MCF 10A (cell line): ENCODE data around the gene ADTRP. TPM values are rescaled to one million over a fixed set of nuclear protein-coding genes. Genes with fewer than 3 reads are reported as not detected.

Experiments used
- BruUV-seq: library from RNA; stranded (reverse); fragments of 400-500 nt; replicated peaks from 2 replicates; lab custom pipeline; 2021; lab: Mats Ljungman, UMichigan
- CTCF ChIA-PET: fragments of 300-600 bp; sonication (Branson Sonifier 250); formaldehyde crosslinking; extraction: SDS; loops from one replicate; lab custom pipeline; 2021; ENCODE audit warnings: antibody characterized with exemption, inconsistent platforms; lab: Yijun Ruan, JAX
- POLR2A ChIA-PET: fragments of 300-600, 350-650 bp; sonication (Branson Sonifier 250); formaldehyde crosslinking; extraction: SDS; loops from one replicate; lab custom pipeline; 2020; ENCODE audit warnings: antibody characterized with exemption, inconsistent platforms; lab: Yijun Ruan, JAX
- DNase-seq: peaks from one replicate; pipeline ENCODE4 v3.0.0-alpha.2; 2018; ENCODE audit not compliant: unreplicated experiment
- H3K27ac Mint-ChIP-seq: one replicate; pipeline ENCODE4 v1.8.0; 2022; ENCODE audit warnings: mild to moderate bottlenecking, low read depth, mixed read lengths; ENCODE audit not compliant: unreplicated experiment
- H3K27me3 Mint-ChIP-seq: one replicate; pipeline ENCODE4 v1.8.0; 2022; ENCODE audit warnings: mixed read lengths; ENCODE audit not compliant: insufficient read depth, unreplicated experiment
- H3K36me3 Mint-ChIP-seq: one replicate; pipeline ENCODE4 v1.8.0; 2022; ENCODE audit warnings: mild to moderate bottlenecking, moderate library complexity, mixed read lengths; ENCODE audit not compliant: insufficient read depth, unreplicated experiment
- H3K4me1 Mint-ChIP-seq: one replicate; pipeline ENCODE4 v1.8.0; 2022; ENCODE audit warnings: mixed read lengths; ENCODE audit not compliant: insufficient read depth, unreplicated experiment
- H3K4me3 Mint-ChIP-seq: one replicate; pipeline ENCODE4 v1.8.0; 2022; ENCODE audit warnings: mild to moderate bottlenecking, moderate library complexity, mixed read lengths; ENCODE audit not compliant: unreplicated experiment
- H3K9me3 Mint-ChIP-seq: one replicate; pipeline ENCODE4 v1.8.0; 2022; ENCODE audit warnings: mixed read lengths; ENCODE audit not compliant: unreplicated experiment
- CTCF ChIP-seq: fragments of 200-600 bp; IDR thresholded peaks from one replicate; pipeline ENCODE4 v1.8.0; 2022; ENCODE audit warnings: antibody characterized with exemption, mild to moderate bottlenecking; ENCODE audit not compliant: unreplicated experiment
- intact Hi-C: fragments of 100-400 bp; cut with micrococcal nuclease; formaldehyde crosslinking; loops from 2 replicates; pipeline ENCODE4 v1.14.1; 2022
- total RNA-seq: library from RNA; stranded (reverse); gene quantifications from 2 replicates; pipeline ENCODE4 v1.2.3, GENCODE V29; 2022

The ADTRP gene
- total RNA-seq, 1 experiment from 2014 or later: 14.8 TPM

- DNase-seq: no peak
- BruUV-seq: no TSS peak
- POLR2A ChIA-PET: interaction anchor here (1.2 to 3.3 kb wide), 4 partner anchors 9 to 45 kb away, joined by 4 to 22 read pairs (median 4); no protein-coding TSS in a partner anchor
- Mint-ChIP-seq H3K9me3 (no peaks in the 10 kb centered on the region), H3K36me3 (no peaks in the 10 kb centered on the region), H3K4me1 (peaks cover 7% of the 10 kb centered on the region), H3K27me3 (no peaks in the 10 kb centered on the region), H3K27ac (no peak overlapping the region), H3K4me3 (no peak overlapping the region)
- intact Hi-C loops: no loop called here
- no peak for TF ChIP-seq CTCF
- CTCF ChIA-PET: interaction anchor here (0.7 kb wide), 1 partner anchor 73 kb away, joined by 3 read pairs; no protein-coding TSS in a partner anchor
These were observed 36.6 kb upstream of the ADTRP start for GRCh38 chr6:11815231-11815630.

GRCh38 chr6:11814819-11815218, 36.2 kb upstream of the ADTRP start:
- Mint-ChIP-seq H3K27me3 (no peaks in the 10 kb centered on the region), H3K9me3 (no peaks in the 10 kb centered on the region), H3K4me1 (peaks cover 10% of the 10 kb centered on the region), H3K27ac (no peak overlapping the region), H3K4me3 (no peak overlapping the region), H3K36me3 (no peaks in the 10 kb centered on the region)
- no peak for TF ChIP-seq CTCF
- intact Hi-C loops: no loop called here
- ChIA-PET CTCF (no interaction called here), POLR2A (interaction anchor here (0.6 to 3.3 kb wide), 5 partner anchors 9 to 44 kb away, joined by 3 to 22 read pairs (median 4); no protein-coding TSS in a partner anchor)
- no TSS peak for BruUV-seq
- peak; percentile 18 for DNase-seq

GRCh38 chr6:11814106-11814505, 35.5 kb upstream of the ADTRP start:
- no peaks in the 10 kb centered on the region for H3K27me3 Mint-ChIP-seq
- peaks cover 17% of the 10 kb centered on the region for H3K4me1 Mint-ChIP-seq
- intact Hi-C loops: no loop called here
- BruUV-seq: no TSS peak
- no peak overlapping the region for H3K4me3 Mint-ChIP-seq
- POLR2A ChIA-PET: interaction anchor here (0.6 to 3.3 kb wide), 4 partner anchors 10 to 43 kb away, joined by 3 to 22 read pairs (median 4); no protein-coding TSS in a partner anchor
- CTCF ChIA-PET: interaction anchor here (0.6 kb wide), 1 partner anchor 19 kb away, joined by 3 read pairs; no protein-coding TSS in a partner anchor
- no peaks in the 10 kb centered on the region for H3K36me3 Mint-ChIP-seq
- no peak for TF ChIP-seq CTCF
- H3K9me3 Mint-ChIP-seq: no peaks in the 10 kb centered on the region
- no peak for DNase-seq
- H3K27ac Mint-ChIP-seq: no peak overlapping the region

- no peak for TF ChIP-seq CTCF
- no peaks in the 10 kb centered on the region for H3K27me3 Mint-ChIP-seq
- no peaks in the 10 kb centered on the region for H3K9me3 Mint-ChIP-seq
- no peak overlapping the region for H3K4me3 Mint-ChIP-seq
- peaks cover 22% of the 10 kb centered on the region for H3K4me1 Mint-ChIP-seq
- no peak for DNase-seq
- H3K36me3 Mint-ChIP-seq: no peaks in the 10 kb centered on the region
- no TSS peak for BruUV-seq
- POLR2A ChIA-PET: interaction anchor here (3.3 kb wide), 1 partner anchor 43 kb away, joined by 22 read pairs; no protein-coding TSS in a partner anchor
- CTCF ChIA-PET: interaction anchor here (0.6 kb wide), 1 partner anchor 20 kb away, joined by 3 read pairs; no protein-coding TSS in a partner anchor
- intact Hi-C loops: no loop called here
- H3K27ac Mint-ChIP-seq: no peak overlapping the region
These were observed 35.0 kb upstream of the ADTRP start for GRCh38 chr6:11813606-11814005.
